ENCODE data around the gene CALHM4. TPM values are rescaled to one million over a fixed set of nuclear protein-coding genes. Genes with fewer than 3 reads are reported as not detected.

CALHM4 gene
- total and polyA plus RNA-seq, 4 donors = not detected

GRCh38 chr6:116535109-116535508 lies 18.4 kb upstream of the CALHM4 start:
- Histone ChIP-seq H3K27me3 (ENCODE audit: control insufficient read depth in 4 of 4, insufficient read depth in 4 of 4, low read length in 3 of 4) (peaks cover 0 to 3% (median 0%) of the 10 kb centered on the region in 4 donors), H3K36me3 (ENCODE audit: control insufficient read depth in 4 of 4, insufficient read depth in 3 of 4, low read depth in 1 of 4, low read length in 3 of 4) (no peaks in the 10 kb centered on the region), H3K27ac (ENCODE audit: low read depth in 1 of 2, low read length in 2 of 2) (no peak overlapping the region), H3K4me3 (ENCODE audit: low read depth in 1 of 3, low read length in 3 of 3) (no peak overlapping the region), H3K9me3 (ENCODE audit: control insufficient read depth in 4 of 4, low read length in 3 of 4) (no peaks in the 10 kb centered on the region), H3K9ac (ENCODE audit: low read depth in 1 of 2, low read length in 2 of 2) (no peak overlapping the region), H3K4me1 (ENCODE audit: control insufficient read depth in 4 of 4, insufficient read depth in 4 of 4, low read length in 3 of 4) (peaks cover 0 to 10% (median 0%) of the 10 kb centered on the region in 4 donors)
- TF ChIP-seq RAD21 (IDR thresholded peaks at IDR 0.05) (no peak), GABPA (IDR thresholded peaks at IDR 0.05 in 1 of 2, conservative IDR thresholded peaks at IDR 0.05 in 1 of 2) (no peak), JUND (IDR thresholded peaks at IDR 0.05) (no peak)
- no peak for DNase-seq (ENCODE audit: low spot score)

GRCh38 chr6:116536216-116536621 lies 17.3 kb upstream of the CALHM4 start:
- DNase-seq (ENCODE audit: low spot score) = no peak
- TF ChIP-seq ATF3 (IDR thresholded peaks at IDR 0.05) = no peak
- no peak for TF ChIP-seq YY1 (IDR thresholded peaks at IDR 0.05)
- peak in 1 of 2 donors; percentile 5 for TF ChIP-seq HNF4A (conservative IDR thresholded peaks at IDR 0.05)
- no peak for TF ChIP-seq RXRA (IDR thresholded peaks at IDR 0.05)
- no peak for TF ChIP-seq JUND (IDR thresholded peaks at IDR 0.05)
- peak; percentile 75 to 86 for TF ChIP-seq RAD21 (IDR thresholded peaks at IDR 0.05)
- TF ChIP-seq FOXA2 (IDR thresholded peaks at IDR 0.05) = no peak
- no peak for TF ChIP-seq FOXA1 (IDR thresholded peaks at IDR 0.05)
- TF ChIP-seq NR2F2 (IDR thresholded peaks at IDR 0.05) = no peak
- TF ChIP-seq SP1 (IDR thresholded peaks at IDR 0.05) = no peak
- TF ChIP-seq EGR1 (IDR thresholded peaks at IDR 0.05; ENCODE audit: low read depth in 2 of 2) = no peak
- peak; percentile 73 for TF ChIP-seq CTCF (IDR thresholded peaks at IDR 0.05; ENCODE audit: low read depth, low read length, missing input control)
- TF ChIP-seq TAF1 (conservative IDR thresholded peaks at IDR 0.05) = no peak
- TF ChIP-seq MAX (IDR thresholded peaks at IDR 0.05) = no peak
- Histone ChIP-seq H3K9ac (ENCODE audit: low read depth in 1 of 2, low read length in 2 of 2) (no peak overlapping the region), H3K4me1 (ENCODE audit: control insufficient read depth in 4 of 4, insufficient read depth in 4 of 4, low read length in 3 of 4) (peaks cover 0 to 10% (median 0%) of the 10 kb centered on the region in 4 donors), H3K27ac (ENCODE audit: low read depth in 1 of 2, low read length in 2 of 2) (no peak overlapping the region), H3K9me3 (ENCODE audit: control insufficient read depth in 4 of 4, low read length in 3 of 4) (no peaks in the 10 kb centered on the region), H3K27me3 (ENCODE audit: control insufficient read depth in 4 of 4, insufficient read depth in 4 of 4, low read length in 3 of 4) (peaks cover 0 to 6% (median 1%) of the 10 kb centered on the region in 4 donors), H3K4me3 (ENCODE audit: low read depth in 1 of 3, low read length in 3 of 3) (no peak overlapping the region), H3K36me3 (ENCODE audit: control insufficient read depth in 4 of 4, insufficient read depth in 3 of 4, low read depth in 1 of 4, low read length in 3 of 4) (no peaks in the 10 kb centered on the region)
- WGBS = 12% methylated on average over 4 of the region's 4 CpGs

DNA sequence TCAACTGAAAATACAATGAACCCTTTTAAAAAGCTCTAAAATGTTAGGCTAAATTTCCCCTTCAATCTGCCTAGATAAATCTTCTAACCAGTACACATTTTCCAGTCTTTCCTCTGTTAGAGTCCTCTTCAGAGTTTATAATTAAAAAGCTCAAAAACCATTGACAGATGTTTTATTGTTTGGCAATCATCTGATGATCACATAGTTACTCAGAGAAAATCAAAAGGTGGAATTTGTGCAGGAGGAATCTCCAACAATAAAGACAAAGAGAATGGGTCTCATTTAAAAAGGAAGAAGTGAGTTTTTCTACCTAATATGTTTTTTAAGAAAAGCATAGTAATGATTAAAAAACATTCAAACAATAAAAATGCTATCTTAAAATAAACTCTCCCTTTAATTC lies 11.1 kb upstream of the CALHM4 start:
- DNase-seq (ENCODE audit: low spot score) = no peak
- Histone ChIP-seq H3K27me3 (ENCODE audit: control insufficient read depth in 4 of 4, insufficient read depth in 4 of 4, low read length in 3 of 4) (peaks cover 0 to 6% (median 2%) of the 10 kb centered on the region in 4 donors), H3K9ac (ENCODE audit: low read depth in 1 of 2, low read length in 2 of 2) (no peak overlapping the region), H3K9me3 (ENCODE audit: control insufficient read depth in 4 of 4, low read length in 3 of 4) (no peaks in the 10 kb centered on the region), H3K27ac (ENCODE audit: low read depth in 1 of 2, low read length in 2 of 2) (no peak overlapping the region), H3K4me3 (ENCODE audit: low read depth in 1 of 3, low read length in 3 of 3) (no peak overlapping the region), H3K36me3 (ENCODE audit: control insufficient read depth in 4 of 4, insufficient read depth in 3 of 4, low read depth in 1 of 4, low read length in 3 of 4) (no peaks in the 10 kb centered on the region), H3K4me1 (ENCODE audit: control insufficient read depth in 4 of 4, insufficient read depth in 4 of 4, low read length in 3 of 4) (no peaks in the 10 kb centered on the region)
- TF ChIP-seq EGR1 (IDR thresholded peaks at IDR 0.05; ENCODE audit: low read depth in 2 of 2) (no peak), RAD21 (IDR thresholded peaks at IDR 0.05) (no peak), FOXA2 (IDR thresholded peaks at IDR 0.05) (no peak), GABPA (IDR thresholded peaks at IDR 0.05 in 1 of 2, conservative IDR thresholded peaks at IDR 0.05 in 1 of 2) (no peak), FOXA1 (IDR thresholded peaks at IDR 0.05) (no peak), CTCF (IDR thresholded peaks at IDR 0.05; ENCODE audit: low read depth, low read length, missing input control) (no peak), TAF1 (conservative IDR thresholded peaks at IDR 0.05) (no peak), ATF3 (IDR thresholded peaks at IDR 0.05) (no peak), YY1 (IDR thresholded peaks at IDR 0.05) (no peak), NR2F2 (IDR thresholded peaks at IDR 0.05) (no peak), SP1 (IDR thresholded peaks at IDR 0.05) (no peak)
- TF ChIP-seq, protein P1, sequence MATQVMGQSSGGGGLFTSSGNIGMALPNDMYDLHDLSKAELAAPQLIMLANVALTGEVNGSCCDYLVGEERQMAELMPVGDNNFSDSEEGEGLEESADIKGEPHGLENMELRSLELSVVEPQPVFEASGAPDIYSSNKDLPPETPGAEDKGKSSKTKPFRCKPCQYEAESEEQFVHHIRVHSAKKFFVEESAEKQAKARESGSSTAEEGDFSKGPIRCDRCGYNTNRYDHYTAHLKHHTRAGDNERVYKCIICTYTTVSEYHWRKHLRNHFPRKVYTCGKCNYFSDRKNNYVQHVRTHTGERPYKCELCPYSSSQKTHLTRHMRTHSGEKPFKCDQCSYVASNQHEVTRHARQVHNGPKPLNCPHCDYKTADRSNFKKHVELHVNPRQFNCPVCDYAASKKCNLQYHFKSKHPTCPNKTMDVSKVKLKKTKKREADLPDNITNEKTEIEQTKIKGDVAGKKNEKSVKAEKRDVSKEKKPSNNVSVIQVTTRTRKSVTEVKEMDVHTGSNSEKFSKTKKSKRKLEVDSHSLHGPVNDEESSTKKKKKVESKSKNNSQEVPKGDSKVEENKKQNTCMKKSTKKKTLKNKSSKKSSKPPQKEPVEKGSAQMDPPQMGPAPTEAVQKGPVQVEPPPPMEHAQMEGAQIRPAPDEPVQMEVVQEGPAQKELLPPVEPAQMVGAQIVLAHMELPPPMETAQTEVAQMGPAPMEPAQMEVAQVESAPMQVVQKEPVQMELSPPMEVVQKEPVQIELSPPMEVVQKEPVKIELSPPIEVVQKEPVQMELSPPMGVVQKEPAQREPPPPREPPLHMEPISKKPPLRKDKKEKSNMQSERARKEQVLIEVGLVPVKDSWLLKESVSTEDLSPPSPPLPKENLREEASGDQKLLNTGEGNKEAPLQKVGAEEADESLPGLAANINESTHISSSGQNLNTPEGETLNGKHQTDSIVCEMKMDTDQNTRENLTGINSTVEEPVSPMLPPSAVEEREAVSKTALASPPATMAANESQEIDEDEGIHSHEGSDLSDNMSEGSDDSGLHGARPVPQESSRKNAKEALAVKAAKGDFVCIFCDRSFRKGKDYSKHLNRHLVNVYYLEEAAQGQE (IDR thresholded peaks at IDR 0.05) = no peak
- TF ChIP-seq, protein P2, sequence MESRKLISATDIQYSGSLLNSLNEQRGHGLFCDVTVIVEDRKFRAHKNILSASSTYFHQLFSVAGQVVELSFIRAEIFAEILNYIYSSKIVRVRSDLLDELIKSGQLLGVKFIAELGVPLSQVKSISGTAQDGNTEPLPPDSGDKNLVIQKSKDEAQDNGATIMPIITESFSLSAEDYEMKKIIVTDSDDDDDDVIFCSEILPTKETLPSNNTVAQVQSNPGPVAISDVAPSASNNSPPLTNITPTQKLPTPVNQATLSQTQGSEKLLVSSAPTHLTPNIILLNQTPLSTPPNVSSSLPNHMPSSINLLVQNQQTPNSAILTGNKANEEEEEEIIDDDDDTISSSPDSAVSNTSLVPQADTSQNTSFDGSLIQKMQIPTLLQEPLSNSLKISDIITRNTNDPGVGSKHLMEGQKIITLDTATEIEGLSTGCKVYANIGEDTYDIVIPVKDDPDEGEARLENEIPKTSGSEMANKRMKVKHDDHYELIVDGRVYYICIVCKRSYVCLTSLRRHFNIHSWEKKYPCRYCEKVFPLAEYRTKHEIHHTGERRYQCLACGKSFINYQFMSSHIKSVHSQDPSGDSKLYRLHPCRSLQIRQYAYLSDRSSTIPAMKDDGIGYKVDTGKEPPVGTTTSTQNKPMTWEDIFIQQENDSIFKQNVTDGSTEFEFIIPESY (IDR thresholded peaks at IDR 0.05) = no peak

Measured in liver (tissue), 9 donors.